Retinal pigment epithelial cell (primary cell): ENCODE measurements around the gene MROH2A.

Source experiments
- DNase-seq: peaks from one replicate; pipeline ENCODE4 v3.0.0-alpha.2; 2010; ENCODE audit warnings: low read depth
- H3K4me3 ChIP-seq: 2 replicates; pipeline ENCODE4 v1.5.1; 2011; ENCODE audit warnings: mild to moderate bottlenecking, low read length, control low read depth, moderate library complexity
- TF ChIP-seq, protein P1 (sequence below): conservative IDR thresholded peaks from 2 replicates; pipeline ENCODE4 v1.5.1; 2011; ENCODE audit warnings: low read depth, low read length, control low read depth, inconsistent platforms

Gene MROH2A

DNA sequence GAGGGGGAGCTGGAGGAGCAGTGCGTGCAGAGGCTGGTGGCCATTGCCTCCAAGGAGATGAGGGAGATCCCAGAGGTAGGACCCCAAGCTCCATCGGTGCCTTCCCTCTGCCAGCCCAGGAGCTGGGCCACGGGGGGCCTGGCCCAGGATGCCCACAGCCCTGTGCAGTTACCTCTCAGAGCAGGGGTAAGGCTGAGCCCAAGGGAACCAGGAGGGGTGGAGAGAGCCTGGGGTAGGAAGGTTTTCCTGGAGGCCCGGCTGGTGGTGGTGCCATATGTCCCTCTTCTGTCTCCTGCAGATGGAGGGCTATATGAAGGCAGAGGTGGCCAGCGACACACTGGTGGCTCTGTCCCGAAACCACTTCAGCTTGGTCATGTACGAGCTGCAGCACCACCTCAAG, 11.4 kb downstream of the MROH2A start:
- no peak overlapping the region for H3K4me3 ChIP-seq
- no peak for DNase-seq
- TF ChIP-seq, protein P1, sequence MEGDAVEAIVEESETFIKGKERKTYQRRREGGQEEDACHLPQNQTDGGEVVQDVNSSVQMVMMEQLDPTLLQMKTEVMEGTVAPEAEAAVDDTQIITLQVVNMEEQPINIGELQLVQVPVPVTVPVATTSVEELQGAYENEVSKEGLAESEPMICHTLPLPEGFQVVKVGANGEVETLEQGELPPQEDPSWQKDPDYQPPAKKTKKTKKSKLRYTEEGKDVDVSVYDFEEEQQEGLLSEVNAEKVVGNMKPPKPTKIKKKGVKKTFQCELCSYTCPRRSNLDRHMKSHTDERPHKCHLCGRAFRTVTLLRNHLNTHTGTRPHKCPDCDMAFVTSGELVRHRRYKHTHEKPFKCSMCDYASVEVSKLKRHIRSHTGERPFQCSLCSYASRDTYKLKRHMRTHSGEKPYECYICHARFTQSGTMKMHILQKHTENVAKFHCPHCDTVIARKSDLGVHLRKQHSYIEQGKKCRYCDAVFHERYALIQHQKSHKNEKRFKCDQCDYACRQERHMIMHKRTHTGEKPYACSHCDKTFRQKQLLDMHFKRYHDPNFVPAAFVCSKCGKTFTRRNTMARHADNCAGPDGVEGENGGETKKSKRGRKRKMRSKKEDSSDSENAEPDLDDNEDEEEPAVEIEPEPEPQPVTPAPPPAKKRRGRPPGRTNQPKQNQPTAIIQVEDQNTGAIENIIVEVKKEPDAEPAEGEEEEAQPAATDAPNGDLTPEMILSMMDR = no peak

DNA sequence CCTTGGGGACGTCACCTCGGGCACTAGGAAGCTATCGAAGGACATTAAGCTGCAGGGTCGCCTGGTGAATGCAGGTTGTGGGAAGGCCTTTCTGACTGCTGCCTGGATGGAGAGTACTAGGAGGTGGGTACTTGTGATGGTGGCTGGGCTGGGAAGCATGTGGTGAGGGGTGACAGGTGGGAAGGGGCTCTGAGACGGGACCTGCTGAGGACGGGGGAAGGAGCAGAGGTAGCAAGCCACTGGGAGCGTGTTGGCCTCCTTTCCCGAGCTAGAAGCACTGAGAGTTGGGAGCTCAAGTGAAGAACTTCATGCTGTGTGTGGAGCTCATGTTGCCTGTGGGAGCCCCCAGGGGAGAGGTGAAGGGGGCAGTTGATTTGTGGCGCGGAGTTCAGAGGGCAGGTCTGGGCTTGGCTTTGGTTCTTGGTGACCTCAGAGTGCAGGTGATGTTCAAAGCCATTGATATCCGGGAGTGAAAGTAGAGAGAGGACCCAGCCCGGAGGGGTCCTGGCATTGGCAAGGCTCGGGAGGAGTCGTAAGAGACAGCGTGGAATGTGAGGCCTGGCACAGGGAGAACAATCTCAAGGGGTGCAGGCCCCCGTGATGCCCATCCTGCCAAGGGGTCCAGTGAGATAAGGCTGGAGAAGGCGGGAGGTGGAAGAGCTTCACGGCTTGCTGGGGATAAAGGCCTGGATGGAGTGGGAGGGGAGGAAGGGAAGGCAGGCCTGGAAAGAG, 13.2 kb downstream of the MROH2A start:
- H3K4me3 ChIP-seq = no peak overlapping the region
- DNase-seq = no peak
- TF ChIP-seq, protein P1 = no peak

DNA sequence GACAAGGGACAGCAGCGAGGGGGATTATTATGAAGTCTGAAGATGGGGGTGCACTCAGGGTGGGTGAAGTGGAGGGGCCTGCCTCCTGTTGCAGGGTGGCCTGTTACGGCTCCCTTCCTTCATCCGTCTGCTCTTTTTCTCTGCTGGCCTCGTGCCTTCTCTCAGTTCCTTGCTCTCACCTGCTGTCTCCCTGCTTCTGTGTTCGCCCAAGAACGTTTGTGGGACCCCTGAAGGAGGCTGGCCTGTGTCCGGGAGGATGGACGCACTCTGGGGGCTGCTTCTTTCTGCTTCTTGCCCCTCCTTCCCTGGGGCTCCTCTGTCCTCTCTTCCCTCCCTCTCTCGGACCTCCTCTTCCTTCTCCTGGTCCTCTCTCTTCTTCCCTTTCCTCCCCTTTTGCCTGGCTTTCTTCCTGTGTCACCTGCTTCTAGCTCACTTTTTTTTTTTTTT, 13.8 kb downstream of the MROH2A start:
- no peak overlapping the region for H3K4me3 ChIP-seq
- TF ChIP-seq, protein P1 = no peak
- DNase-seq = no peak

DNA sequence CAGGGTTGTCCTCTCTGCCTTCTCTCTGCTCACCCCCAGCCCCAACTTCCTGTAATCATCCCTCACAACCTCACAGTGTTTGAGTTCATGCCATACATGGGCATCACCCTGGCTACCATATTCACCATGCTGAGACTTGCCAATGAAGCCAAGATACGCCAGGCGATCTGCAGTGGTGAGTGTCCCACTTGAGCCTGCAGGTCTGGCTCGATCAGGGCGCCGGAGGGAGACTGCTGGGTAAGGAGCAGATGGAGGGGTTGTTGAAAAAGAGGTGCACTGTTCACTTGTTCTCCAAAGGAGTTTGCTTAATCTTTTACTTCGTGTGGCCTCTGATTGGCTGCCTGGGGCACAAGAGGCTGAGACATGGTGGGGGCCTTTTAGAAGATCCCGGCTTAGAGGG, 14.6 kb downstream of the MROH2A start:
- TF ChIP-seq, protein P1 = no peak
- DNase-seq = no peak

DNA sequence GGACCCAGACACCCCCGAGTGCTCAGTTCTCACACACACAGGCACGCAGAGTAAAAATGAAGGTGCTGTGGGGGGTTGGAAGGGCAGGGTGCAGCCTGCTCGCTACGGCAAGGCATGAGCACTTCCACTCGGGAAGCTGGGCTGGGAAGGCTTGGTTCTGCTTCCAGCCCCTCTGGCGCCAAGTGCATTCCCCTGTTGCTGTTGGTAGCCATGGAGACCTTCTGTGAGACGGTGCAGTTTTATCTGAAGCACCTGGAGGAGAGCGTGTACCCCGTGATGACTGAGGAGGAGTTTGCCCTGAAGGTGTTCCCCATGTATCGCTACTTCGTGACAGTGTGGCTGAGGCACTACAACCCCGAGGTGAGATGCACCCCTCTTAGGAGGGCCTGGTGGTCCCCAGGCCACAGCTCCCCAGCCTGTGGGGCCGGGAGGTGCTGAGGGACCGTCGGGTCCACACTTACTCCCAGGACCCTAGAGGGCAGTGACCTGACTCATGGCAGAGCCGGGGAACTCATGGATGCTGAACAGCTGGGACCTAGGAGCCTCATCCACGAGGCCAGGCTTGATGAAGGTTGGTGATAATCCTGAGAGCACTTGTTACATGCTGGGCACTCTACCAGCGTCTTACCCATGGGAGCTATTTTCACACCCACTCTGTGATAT, 15.5 kb downstream of the MROH2A start:
- DNase-seq = no peak
- no peak overlapping the region for H3K4me3 ChIP-seq
- TF ChIP-seq, protein P1 = no peak

More for the DNA sequence above, 14.6 kb downstream of the MROH2A start:
- H3K4me3 ChIP-seq = no peak overlapping the region

DNA sequence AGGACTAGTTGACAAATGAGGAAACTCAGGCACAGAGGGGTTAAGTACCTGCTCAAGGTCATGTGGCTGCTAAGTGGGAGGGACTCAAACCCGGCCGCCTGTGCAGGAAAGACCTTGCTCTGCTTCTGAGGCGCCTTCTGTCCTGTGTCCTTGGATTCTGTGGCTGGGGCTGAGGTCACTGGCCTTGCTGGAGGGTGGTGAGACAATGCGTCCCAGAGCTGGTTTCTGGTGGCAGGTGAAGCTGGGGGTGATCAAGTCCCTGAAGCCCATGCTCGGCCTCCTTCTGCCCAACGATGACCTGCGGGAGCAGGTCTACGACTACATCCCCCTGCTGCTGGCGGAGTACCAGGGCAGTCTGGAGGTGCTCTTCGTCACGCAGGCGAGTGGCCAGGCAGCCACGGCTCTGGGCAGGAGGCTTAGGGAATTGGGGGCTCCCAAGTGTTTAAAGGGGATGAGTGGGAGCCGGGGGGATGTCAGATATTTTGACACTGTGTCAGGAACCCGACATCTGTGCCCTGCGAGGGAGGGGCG, 16.1 kb downstream of the MROH2A start:
- no peak for DNase-seq
- TF ChIP-seq, protein P1 = no peak
- H3K4me3 ChIP-seq = no peak overlapping the region
